ENCODE data around the gene STAG1.

STAG1 gene

GRCh38 chr3:136513367-136513766, 238.8 kb downstream of the STAG1 start:
- Histone ChIP-seq H3K79me2 (ENCODE audit: insufficient read depth, low read length) (0 out of 2 replicates have a peak, but pooled peaks cover 6% of the 10 kb centered on the region), H3K9me3 (ENCODE audit: insufficient read depth, low read length) (no peaks in the 10 kb centered on the region), H3K4me2 (ENCODE audit: low read depth, low read length, poor library complexity, severe bottlenecking) (no peak overlapping the region)

GRCh38 chr3:136512381-136512780, 239.8 kb downstream of the STAG1 start:
- Histone ChIP-seq H3K9me2 (replicated peaks; ENCODE audit: insufficient read depth, low read length) (no peaks in the 10 kb centered on the region), H3K27me3 (ENCODE audit: low read length) (no peaks in the 10 kb centered on the region), H3K4me3 (ENCODE audit: insufficient read depth, low read length, poor library complexity, severe bottlenecking) (no peak overlapping the region), H3K4me2 (ENCODE audit: low read depth, low read length, poor library complexity, severe bottlenecking) (no peak overlapping the region), H3K9me3 (ENCODE audit: insufficient read depth, low read length) (no peaks in the 10 kb centered on the region), H3K27ac (ENCODE audit: low read depth, low read length) (no peak overlapping the region), H4K20me1 (ENCODE audit: low read depth, low read length) (no peaks in the 10 kb centered on the region), H3K36me3 (ENCODE audit: low read length) (no peaks in the 10 kb centered on the region), H3K9ac (ENCODE audit: low read length) (no peak overlapping the region), H3K79me2 (ENCODE audit: insufficient read depth, low read length) (0 out of 2 replicates have a peak, but pooled peaks cover 6% of the 10 kb centered on the region), H2AFZ (ENCODE audit: low read depth, low read length, severe bottlenecking) (no peak overlapping the region), H3F3A (ENCODE audit: insufficient read depth) (no peaks in the 10 kb centered on the region)
- TF ChIP-seq EZH2phosphoT487 (conservative IDR thresholded peaks at IDR 0.05; ENCODE audit: low read length) (no peak), CTCF (IDR thresholded peaks at IDR 0.05; ENCODE audit: insufficient read depth, low read length, poor library complexity, severe bottlenecking) (no peak)

More at GRCh38 chr3:136513367-136513766, 238.8 kb downstream of the STAG1 start:
- Histone ChIP-seq H4K20me1 (ENCODE audit: low read depth, low read length) (no peaks in the 10 kb centered on the region), H3K4me3 (ENCODE audit: insufficient read depth, low read length, poor library complexity, severe bottlenecking) (no peak overlapping the region), H3K36me3 (ENCODE audit: low read length) (no peaks in the 10 kb centered on the region), H3K27me3 (ENCODE audit: low read length) (no peaks in the 10 kb centered on the region), H3K9me2 (replicated peaks; ENCODE audit: insufficient read depth, low read length) (no peaks in the 10 kb centered on the region), H2AFZ (ENCODE audit: low read depth, low read length, severe bottlenecking) (no peak overlapping the region), H3K9ac (ENCODE audit: low read length) (no peak overlapping the region), H3F3A (ENCODE audit: insufficient read depth) (no peaks in the 10 kb centered on the region), H3K27ac (ENCODE audit: low read depth, low read length) (no peak overlapping the region)
- no peak for TF ChIP-seq CTCF (IDR thresholded peaks at IDR 0.05; ENCODE audit: insufficient read depth, low read length, poor library complexity, severe bottlenecking)
- no peak for TF ChIP-seq EZH2phosphoT487 (conservative IDR thresholded peaks at IDR 0.05; ENCODE audit: low read length)

- no peak overlapping the region for H2AFZ ChIP-seq (ENCODE audit: low read depth, low read length, severe bottlenecking)
- H3K36me3 ChIP-seq (ENCODE audit: low read length): no peaks in the 10 kb centered on the region
- H3K4me2 ChIP-seq (ENCODE audit: low read depth, low read length, poor library complexity, severe bottlenecking): no peak overlapping the region
- no peak overlapping the region for H3K27ac ChIP-seq (ENCODE audit: low read depth, low read length)
- no peaks in the 10 kb centered on the region for H3K79me2 ChIP-seq (ENCODE audit: insufficient read depth, low read length)
- no peaks in the 10 kb centered on the region for H4K20me1 ChIP-seq (ENCODE audit: low read depth, low read length)
- no peak overlapping the region for H3K9ac ChIP-seq (ENCODE audit: low read length)
- no peak overlapping the region for H3K4me3 ChIP-seq (ENCODE audit: insufficient read depth, low read length, poor library complexity, severe bottlenecking)
- no peaks in the 10 kb centered on the region for H3K9me3 ChIP-seq (ENCODE audit: insufficient read depth, low read length)
- H3K27me3 ChIP-seq (ENCODE audit: low read length): no peaks in the 10 kb centered on the region
- no peaks in the 10 kb centered on the region; the same call in 1 of the 2 replicates for H3F3A ChIP-seq (ENCODE audit: insufficient read depth)
- H3K9me2 ChIP-seq (replicated peaks; ENCODE audit: insufficient read depth, low read length): no peaks in the 10 kb centered on the region
- TF ChIP-seq EZH2phosphoT487 (conservative IDR thresholded peaks at IDR 0.05; ENCODE audit: low read length): no peak
These were observed 246.5 kb downstream of the STAG1 start for GRCh38 chr3:136505676-136506075.

- Histone ChIP-seq H3K9ac (ENCODE audit: low read length) (no peak overlapping the region), H2AFZ (ENCODE audit: low read depth, low read length, severe bottlenecking) (no peak overlapping the region), H4K20me1 (ENCODE audit: low read depth, low read length) (no peaks in the 10 kb centered on the region), H3K79me2 (ENCODE audit: insufficient read depth, low read length) (no peaks in the 10 kb centered on the region), H3K36me3 (ENCODE audit: low read length) (peaks cover 5% of the 10 kb centered on the region; the same call in 1 of the 2 replicates), H3K4me2 (ENCODE audit: low read depth, low read length, poor library complexity, severe bottlenecking) (no peak overlapping the region), H3K27ac (ENCODE audit: low read depth, low read length) (no peak overlapping the region), H3K9me2 (replicated peaks; ENCODE audit: insufficient read depth, low read length) (no peaks in the 10 kb centered on the region), H3K9me3 (ENCODE audit: insufficient read depth, low read length) (no peaks in the 10 kb centered on the region), H3K4me3 (ENCODE audit: insufficient read depth, low read length, poor library complexity, severe bottlenecking) (no peak overlapping the region), H3K27me3 (ENCODE audit: low read length) (no peaks in the 10 kb centered on the region), H3F3A (ENCODE audit: insufficient read depth) (peaks cover 4% of the 10 kb centered on the region)
- TF ChIP-seq EZH2phosphoT487 (conservative IDR thresholded peaks at IDR 0.05; ENCODE audit: low read length) (no peak), CTCF (IDR thresholded peaks at IDR 0.05; ENCODE audit: insufficient read depth, low read length, poor library complexity, severe bottlenecking) (no peak)
These were observed 249.1 kb downstream of the STAG1 start for GRCh38 chr3:136503056-136503455.

Data from SU-DHL-6 (cell line).